WTC11 (cell line): ENCODE results near the gene PIEZO1. TPM values are rescaled to one million over a fixed set of nuclear protein-coding genes. Genes with fewer than 3 reads are reported as not detected.

Experiments
- ATAC-seq: fragments of 200-7000 bp; cut with Tn5 transposase; 2 replicates; pipeline ENCODE4 v1.10.0; 2021; ENCODE audit warnings: mild to moderate bottlenecking, moderate library complexity
- CTCF ChIA-PET: fragments of 300-600 bp; sonication (Branson Sonifier 250); formaldehyde crosslinking; loops from one replicate; lab custom pipeline; 2021; ENCODE audit warnings: antibody characterized with exemption; lab: Charles Lee
- POLR2A ChIA-PET: fragments of 350-600 bp; sonication (Branson Sonifier 250); formaldehyde crosslinking; loops from one replicate; lab custom pipeline; 2021; ENCODE audit warnings: antibody characterized with exemption; lab: Charles Lee
- DNase-seq: peaks from one replicate; pipeline ENCODE4 v3.0.0; 2021; ENCODE audit warnings: low spot score
- H3K27ac Mint-ChIP-seq: 2 replicates; pipeline ENCODE4 v1.8.0; 2021; ENCODE audit warnings: mixed read lengths
- H3K27me3 Mint-ChIP-seq: 2 replicates; pipeline ENCODE4 v1.8.0; 2021; ENCODE audit warnings: low read depth, mild to moderate bottlenecking, moderate library complexity, mixed read lengths
- H3K36me3 Mint-ChIP-seq: 2 replicates; pipeline ENCODE4 v1.8.0; 2021; ENCODE audit warnings: mixed read lengths
- H3K4me1 Mint-ChIP-seq: 2 replicates; pipeline ENCODE4 v1.8.0; 2022; ENCODE audit warnings: mixed read lengths
- H3K4me3 Mint-ChIP-seq: 2 replicates; pipeline ENCODE4 v1.8.0; 2021; ENCODE audit warnings: mild to moderate bottlenecking, moderate library complexity, mixed read lengths
- H3K9me3 Mint-ChIP-seq: 2 replicates; pipeline ENCODE4 v1.8.0; 2021; ENCODE audit warnings: mixed read lengths
- ATF1 ChIP-seq: sonication (generic); formaldehyde crosslinking; IDR thresholded peaks from 2 replicates; pipeline ENCODE4 v1.8.1; 2023; ENCODE audit warnings: mild to moderate bottlenecking, moderate library complexity, missing genetic modification reagents
- CREB1 ChIP-seq: sonication (generic); formaldehyde crosslinking; IDR thresholded peaks from 2 replicates; pipeline ENCODE4 v1.8.0; 2023; ENCODE audit warnings: mild to moderate bottlenecking, missing genetic modification reagents
- CREM ChIP-seq: sonication (generic); formaldehyde crosslinking; IDR thresholded peaks from 2 replicates; pipeline ENCODE4 v1.8.1; 2022; ENCODE audit warnings: mild to moderate bottlenecking, missing genetic modification reagents, moderate library complexity
- ETV6 ChIP-seq: sonication (generic); formaldehyde crosslinking; IDR thresholded peaks from 2 replicates; pipeline ENCODE4 v1.8.1; 2022; ENCODE audit warnings: mild to moderate bottlenecking, missing genetic modification reagents
- FOXP1 ChIP-seq: sonication (generic); formaldehyde crosslinking; IDR thresholded peaks from 2 replicates; pipeline ENCODE4 v1.8.0; 2022; ENCODE audit warnings: missing genetic modification reagents, mild to moderate bottlenecking, moderate library complexity, borderline replicate concordance
- GRHL2 ChIP-seq: fragments of 250-450 bp; sonication (Bioruptor Pico); IDR thresholded peaks from 2 replicates; pipeline ENCODE4 v1.8.0; 2022; ENCODE audit warnings: mild to moderate bottlenecking, moderate library complexity; ENCODE audit not compliant: insufficient replicate concordance, severe bottlenecking
- GTF2I ChIP-seq: fragments of 250-450 bp; sonication (Bioruptor Pico); conservative IDR thresholded peaks from 2 replicates; pipeline ENCODE4 v1.4.0; 2021; ENCODE audit warnings: mild to moderate bottlenecking
- IRF2 ChIP-seq: sonication (generic); formaldehyde crosslinking; IDR thresholded peaks from 2 replicates; pipeline ENCODE4 v1.8.0; 2022; ENCODE audit warnings: low read depth, missing genetic modification reagents, borderline replicate concordance
- JAZF1 ChIP-seq: fragments of 250-450 bp; sonication (Bioruptor Pico); IDR thresholded peaks from 2 replicates; pipeline ENCODE4 v1.9.0; 2021; ENCODE audit warnings: moderate library complexity, mild to moderate bottlenecking, inconsistent platforms
- JUN ChIP-seq: sonication (generic); formaldehyde crosslinking; IDR thresholded peaks from 2 replicates; pipeline ENCODE4 v1.8.0; 2023; ENCODE audit warnings: mild to moderate bottlenecking, missing genetic modification reagents
- KAT7 ChIP-seq: sonication (generic); formaldehyde crosslinking; IDR thresholded peaks from 2 replicates; pipeline ENCODE4 v1.8.1; 2023; ENCODE audit warnings: missing genetic modification reagents, mild to moderate bottlenecking, borderline replicate concordance
- MYBL2 ChIP-seq: sonication (generic); formaldehyde crosslinking; IDR thresholded peaks from 2 replicates; pipeline ENCODE4 v1.8.1; 2023; ENCODE audit warnings: mild to moderate bottlenecking, moderate library complexity, missing genetic modification reagents
- NFATC4 ChIP-seq: fragments of 250-450 bp; sonication (Bioruptor Pico); IDR thresholded peaks from 2 replicates; pipeline ENCODE4 v1.9.0; 2021; ENCODE audit warnings: mild to moderate bottlenecking
- NFYB ChIP-seq: sonication (generic); formaldehyde crosslinking; conservative IDR thresholded peaks from 2 replicates; pipeline ENCODE4 v1.8.0; 2022; ENCODE audit warnings: low read depth, missing genetic modification reagents
- PRRX2 ChIP-seq: fragments of 250-450 bp; sonication (Bioruptor Pico); IDR thresholded peaks from 2 replicates; pipeline ENCODE4 v1.8.0; 2021; ENCODE audit warnings: mild to moderate bottlenecking
- RELA ChIP-seq: sonication (generic); formaldehyde crosslinking; IDR thresholded peaks from 2 replicates; pipeline ENCODE4 v1.8.1; 2022; ENCODE audit warnings: missing genetic modification reagents, mild to moderate bottlenecking, borderline replicate concordance
- SOX15 ChIP-seq: fragments of 250-450 bp; sonication (Bioruptor Pico); IDR thresholded peaks from 2 replicates; pipeline ENCODE4 v1.9.0; 2021; ENCODE audit warnings: mild to moderate bottlenecking
- TCF7 ChIP-seq: sonication (generic); formaldehyde crosslinking; IDR thresholded peaks from 2 replicates; pipeline ENCODE4 v1.8.0; 2022; ENCODE audit warnings: mild to moderate bottlenecking, low read depth, missing genetic modification reagents, moderate library complexity
- TEAD1 ChIP-seq: sonication (generic); formaldehyde crosslinking; IDR thresholded peaks from 2 replicates; pipeline ENCODE4 v1.8.0; 2022; ENCODE audit warnings: mild to moderate bottlenecking, missing genetic modification reagents
- ZNF219 ChIP-seq: sonication (generic); formaldehyde crosslinking; IDR thresholded peaks from 2 replicates; pipeline ENCODE4 v1.8.0; 2023; ENCODE audit warnings: missing genetic modification reagents, mild to moderate bottlenecking, borderline replicate concordance
- ZNF232 ChIP-seq: sonication (generic); formaldehyde crosslinking; IDR thresholded peaks from 2 replicates; pipeline ENCODE4 v1.8.0; 2022; ENCODE audit warnings: mild to moderate bottlenecking, missing genetic modification reagents
- ZNF317 ChIP-seq: sonication (generic); formaldehyde crosslinking; IDR thresholded peaks from 2 replicates; pipeline ENCODE4 v1.8.1; 2023; ENCODE audit warnings: low read depth, mild to moderate bottlenecking, moderate library complexity, missing genetic modification reagents, borderline replicate concordance
- ZNF396 ChIP-seq: fragments of 250-450 bp; sonication (Bioruptor Pico); IDR thresholded peaks from 2 replicates; pipeline ENCODE4 v1.8.0; 2021; ENCODE audit warnings: mild to moderate bottlenecking, moderate library complexity, borderline replicate concordance
- ZNF671 ChIP-seq: fragments of 250-450 bp; sonication (Bioruptor Pico); IDR thresholded peaks from 2 replicates; pipeline ENCODE4 v1.8.0; 2021; ENCODE audit warnings: mild to moderate bottlenecking
- total RNA-seq: library from RNA; stranded (reverse); gene quantifications from 3 replicates; pipeline ENCODE4 v1.2.3, GENCODE V29; 2021
- TF ChIP-seq, protein P1 (sequence below): fragments of 250-450 bp; sonication (Bioruptor Pico); conservative IDR thresholded peaks from 2 replicates; pipeline ENCODE4 v1.9.0; 2021; ENCODE audit warnings: mild to moderate bottlenecking
- TF ChIP-seq, protein P2 (sequence below): sonication (generic); formaldehyde crosslinking; IDR thresholded peaks from 2 replicates; pipeline ENCODE4 v1.8.1; 2023; ENCODE audit warnings: mild to moderate bottlenecking, missing genetic modification reagents, borderline replicate concordance
- TF ChIP-seq, protein P3 (sequence below): sonication (generic); formaldehyde crosslinking; IDR thresholded peaks from 2 replicates; pipeline ENCODE4 v1.8.0; 2022; ENCODE audit warnings: mild to moderate bottlenecking, missing genetic modification reagents
- TF ChIP-seq, protein P4 (sequence below): sonication (generic); formaldehyde crosslinking; IDR thresholded peaks from 2 replicates; pipeline ENCODE4 v1.8.1; 2022; ENCODE audit warnings: mild to moderate bottlenecking, moderate library complexity, missing genetic modification reagents
- TF ChIP-seq, protein P5 (sequence below): fragments of 250-450 bp; sonication (Bioruptor Pico); IDR thresholded peaks from 2 replicates; pipeline ENCODE4 v1.9.0; 2021; ENCODE audit warnings: mild to moderate bottlenecking
- TF ChIP-seq, protein P6 (sequence below): sonication (generic); formaldehyde crosslinking; IDR thresholded peaks from 2 replicates; pipeline ENCODE4 v1.8.1; 2023; ENCODE audit warnings: mild to moderate bottlenecking, missing genetic modification reagents, moderate library complexity

The PIEZO1 gene
- total RNA-seq, 1 experiment from 2014 or later = 71.3 TPM

DNA sequence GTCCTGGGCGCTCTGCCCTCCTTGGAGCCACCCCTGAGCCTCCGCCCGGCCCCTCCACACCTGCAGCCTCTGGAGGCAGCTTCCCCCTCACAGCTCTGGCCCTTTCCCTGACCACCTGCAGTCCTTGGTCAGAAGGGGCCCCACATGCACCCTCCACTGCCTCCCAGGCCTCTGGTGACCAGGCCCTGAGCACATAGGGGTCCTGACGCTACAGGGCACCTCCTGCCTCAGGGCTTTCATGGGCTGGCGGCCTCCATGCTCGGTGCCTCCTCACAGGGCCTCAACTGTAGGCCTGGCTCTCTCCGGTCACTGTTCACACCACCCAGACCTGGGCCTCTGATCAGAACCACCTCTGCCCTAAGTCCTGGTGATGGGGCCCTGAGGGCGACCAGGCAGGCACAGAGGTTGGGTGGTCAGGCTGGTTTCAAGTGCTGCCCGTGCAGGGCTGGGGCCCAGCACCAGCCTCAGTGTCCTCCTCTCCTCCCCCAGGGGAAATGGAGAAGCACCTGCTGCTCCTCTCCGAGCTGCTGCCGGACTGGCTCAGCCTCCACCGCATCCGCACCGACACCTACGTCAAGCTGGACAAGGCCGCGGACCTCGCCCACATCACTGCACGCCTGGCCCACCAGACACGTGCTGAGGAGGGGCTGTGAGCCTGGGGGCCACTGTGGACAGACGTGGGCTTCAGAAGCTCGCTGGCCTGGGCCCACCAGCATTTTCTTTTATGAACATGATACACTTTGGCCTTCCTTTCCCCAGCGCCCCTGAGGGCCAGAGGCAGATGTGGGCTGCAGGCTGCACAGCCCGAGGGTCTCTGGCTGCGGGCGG is 22.8 kb upstream of the PIEZO1 start:
- ATAC-seq (no peak), DNase-seq (no peak)
- Mint-ChIP-seq H3K4me3 (no peak overlapping the region), H3K9me3 (no peaks in the 10 kb centered on the region), H3K4me1 (peaks cover 11% of the 10 kb centered on the region), H3K36me3 (peaks cover 39% of the 10 kb centered on the region), H3K27me3 (no peaks in the 10 kb centered on the region), H3K27ac (peak overlapping the region; percentile 72; the same call in 1 of the 2 replicates)
- ChIA-PET CTCF (interaction anchor here (1.4 to 5.7 kb wide), 3 partner anchors 24 to 70 kb away, joined by 3 to 34 read pairs (median 9); no protein-coding TSS in a partner anchor), POLR2A (interaction anchor here (0.6 kb wide), 2 partner anchors 322 to 892 kb away, joined by 3 to 5 read pairs; no protein-coding TSS in a partner anchor)
- TF ChIP-seq FOXP1 (CRISPR knock-in tag) (0 out of 2 replicates have a peak, but pooled peaks have one; percentile 41), KAT7 (CRISPR knock-in tag) (no peak), TEAD1 (CRISPR knock-in tag) (peak; percentile 48; the same call in 1 of the 2 replicates), ETV6 (CRISPR knock-in tag) (no peak), RELA (CRISPR knock-in tag) (peak; percentile 57; the same call in 1 of the 2 replicates), ZNF671 (CRISPR knock-in tag) (no peak), NFYB (CRISPR knock-in tag) (no peak), SOX15 (CRISPR knock-in tag) (no peak), CREB1 (peak; percentile 40; the same call in 1 of the 2 replicates), GTF2I (no peak), JUN (no peak), PRRX2 (CRISPR knock-in tag) (peak; percentile 32; the same call in 1 of the 2 replicates), ZNF232 (CRISPR knock-in tag) (no peak), IRF2 (CRISPR knock-in tag) (no peak), ZNF219 (CRISPR knock-in tag) (no peak), ZNF396 (CRISPR knock-in tag) (no peak), NFATC4 (CRISPR knock-in tag) (no peak), GRHL2 (CRISPR knock-in tag) (no peak), ATF1 (CRISPR knock-in tag) (0 out of 2 replicates have a peak, but pooled peaks have one; percentile 36), MYBL2 (CRISPR knock-in tag) (0 out of 2 replicates have a peak, but pooled peaks have one; percentile 21), TCF7 (0 out of 2 replicates have a peak, but pooled peaks have one; percentile 32), JAZF1 (CRISPR knock-in tag) (no peak), CREM (peak; percentile 56; the same call in 1 of the 2 replicates), ZNF317 (CRISPR knock-in tag) (no peak)
- TF ChIP-seq, protein P1, sequence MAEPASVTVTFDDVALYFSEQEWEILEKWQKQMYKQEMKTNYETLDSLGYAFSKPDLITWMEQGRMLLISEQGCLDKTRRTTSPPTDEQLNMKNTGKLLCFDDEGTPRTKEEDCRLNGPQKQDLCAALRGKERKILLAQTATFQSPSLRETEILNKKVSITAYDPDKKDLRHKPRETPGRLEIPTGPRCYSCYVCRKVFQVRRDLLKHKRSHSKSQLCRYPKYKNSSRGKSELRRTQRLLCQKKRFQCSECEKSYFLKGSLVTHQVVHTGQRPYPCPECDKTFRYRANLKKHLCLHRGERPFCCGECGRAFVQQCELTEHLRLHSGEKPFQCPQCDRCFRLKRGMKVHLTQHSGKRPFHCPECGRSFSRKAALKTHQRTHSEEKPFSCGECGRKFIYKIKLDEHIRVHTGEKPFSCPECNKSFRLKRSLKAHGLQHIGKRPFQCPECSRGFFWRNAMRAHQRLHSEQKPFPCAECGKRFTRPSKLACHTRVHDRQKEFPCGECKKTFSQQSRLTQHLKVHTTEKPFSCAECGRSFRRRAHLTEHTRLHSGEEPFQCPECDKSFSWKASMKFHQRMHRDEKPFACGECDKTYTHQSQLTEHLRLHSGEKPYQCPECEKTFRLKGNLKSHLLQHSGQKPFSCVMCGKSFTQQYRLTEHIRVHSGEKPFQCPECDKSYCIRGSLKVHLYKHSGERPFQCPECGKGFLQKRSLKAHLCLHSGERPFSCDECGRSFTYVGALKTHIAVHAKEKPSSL (CRISPR knock-in tag) = no peak
- TF ChIP-seq, protein P2, sequence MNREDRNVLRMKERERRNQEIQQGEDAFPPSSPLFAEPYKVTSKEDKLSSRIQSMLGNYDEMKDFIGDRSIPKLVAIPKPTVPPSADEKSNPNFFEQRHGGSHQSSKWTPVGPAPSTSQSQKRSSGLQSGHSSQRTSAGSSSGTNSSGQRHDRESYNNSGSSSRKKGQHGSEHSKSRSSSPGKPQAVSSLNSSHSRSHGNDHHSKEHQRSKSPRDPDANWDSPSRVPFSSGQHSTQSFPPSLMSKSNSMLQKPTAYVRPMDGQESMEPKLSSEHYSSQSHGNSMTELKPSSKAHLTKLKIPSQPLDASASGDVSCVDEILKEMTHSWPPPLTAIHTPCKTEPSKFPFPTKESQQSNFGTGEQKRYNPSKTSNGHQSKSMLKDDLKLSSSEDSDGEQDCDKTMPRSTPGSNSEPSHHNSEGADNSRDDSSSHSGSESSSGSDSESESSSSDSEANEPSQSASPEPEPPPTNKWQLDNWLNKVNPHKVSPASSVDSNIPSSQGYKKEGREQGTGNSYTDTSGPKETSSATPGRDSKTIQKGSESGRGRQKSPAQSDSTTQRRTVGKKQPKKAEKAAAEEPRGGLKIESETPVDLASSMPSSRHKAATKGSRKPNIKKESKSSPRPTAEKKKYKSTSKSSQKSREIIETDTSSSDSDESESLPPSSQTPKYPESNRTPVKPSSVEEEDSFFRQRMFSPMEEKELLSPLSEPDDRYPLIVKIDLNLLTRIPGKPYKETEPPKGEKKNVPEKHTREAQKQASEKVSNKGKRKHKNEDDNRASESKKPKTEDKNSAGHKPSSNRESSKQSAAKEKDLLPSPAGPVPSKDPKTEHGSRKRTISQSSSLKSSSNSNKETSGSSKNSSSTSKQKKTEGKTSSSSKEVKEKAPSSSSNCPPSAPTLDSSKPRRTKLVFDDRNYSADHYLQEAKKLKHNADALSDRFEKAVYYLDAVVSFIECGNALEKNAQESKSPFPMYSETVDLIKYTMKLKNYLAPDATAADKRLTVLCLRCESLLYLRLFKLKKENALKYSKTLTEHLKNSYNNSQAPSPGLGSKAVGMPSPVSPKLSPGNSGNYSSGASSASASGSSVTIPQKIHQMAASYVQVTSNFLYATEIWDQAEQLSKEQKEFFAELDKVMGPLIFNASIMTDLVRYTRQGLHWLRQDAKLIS = no peak
- TF ChIP-seq, protein P3, sequence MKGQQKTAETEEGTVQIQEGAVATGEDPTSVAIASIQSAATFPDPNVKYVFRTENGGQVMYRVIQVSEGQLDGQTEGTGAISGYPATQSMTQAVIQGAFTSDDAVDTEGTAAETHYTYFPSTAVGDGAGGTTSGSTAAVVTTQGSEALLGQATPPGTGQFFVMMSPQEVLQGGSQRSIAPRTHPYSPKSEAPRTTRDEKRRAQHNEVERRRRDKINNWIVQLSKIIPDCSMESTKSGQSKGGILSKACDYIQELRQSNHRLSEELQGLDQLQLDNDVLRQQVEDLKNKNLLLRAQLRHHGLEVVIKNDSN (CRISPR knock-in tag) = no peak
- TF ChIP-seq, protein P4, sequence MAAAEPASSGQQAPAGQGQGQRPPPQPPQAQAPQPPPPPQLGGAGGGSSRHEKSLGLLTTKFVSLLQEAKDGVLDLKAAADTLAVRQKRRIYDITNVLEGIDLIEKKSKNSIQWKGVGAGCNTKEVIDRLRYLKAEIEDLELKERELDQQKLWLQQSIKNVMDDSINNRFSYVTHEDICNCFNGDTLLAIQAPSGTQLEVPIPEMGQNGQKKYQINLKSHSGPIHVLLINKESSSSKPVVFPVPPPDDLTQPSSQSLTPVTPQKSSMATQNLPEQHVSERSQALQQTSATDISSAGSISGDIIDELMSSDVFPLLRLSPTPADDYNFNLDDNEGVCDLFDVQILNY (CRISPR knock-in tag) = no peak
- TF ChIP-seq, protein P5, sequence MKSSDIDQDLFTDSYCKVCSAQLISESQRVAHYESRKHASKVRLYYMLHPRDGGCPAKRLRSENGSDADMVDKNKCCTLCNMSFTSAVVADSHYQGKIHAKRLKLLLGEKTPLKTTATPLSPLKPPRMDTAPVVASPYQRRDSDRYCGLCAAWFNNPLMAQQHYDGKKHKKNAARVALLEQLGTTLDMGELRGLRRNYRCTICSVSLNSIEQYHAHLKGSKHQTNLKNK (CRISPR knock-in tag) = no peak
- TF ChIP-seq, protein P6, sequence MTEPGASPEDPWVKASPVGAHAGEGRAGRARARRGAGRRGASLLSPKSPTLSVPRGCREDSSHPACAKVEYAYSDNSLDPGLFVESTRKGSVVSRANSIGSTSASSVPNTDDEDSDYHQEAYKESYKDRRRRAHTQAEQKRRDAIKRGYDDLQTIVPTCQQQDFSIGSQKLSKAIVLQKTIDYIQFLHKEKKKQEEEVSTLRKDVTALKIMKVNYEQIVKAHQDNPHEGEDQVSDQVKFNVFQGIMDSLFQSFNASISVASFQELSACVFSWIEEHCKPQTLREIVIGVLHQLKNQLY = no peak
